BLaER1 (cell line): ENCODE data around the gene CACNB3.
A peak's percentile ranks its signal among the peaks of the same experiment; 100 is the strongest.
"Not testable (repeated sequence)": the region's sequence is repeated elsewhere in the genome, so short reads cannot be mapped to it uniquely, and the experiment has no call there.

ENCODE experiments used
- H3K27ac ChIP-seq: shearing (Covaris generic); formaldehyde crosslinking; 2 replicates; pipeline ENCODE4 v1.8.1; 2022
- H3K27me3 ChIP-seq: shearing (Covaris generic); formaldehyde crosslinking; 2 replicates; pipeline ENCODE4 v1.8.1; 2022
- H3K36me3 ChIP-seq: shearing (Covaris generic); formaldehyde crosslinking; 2 replicates; pipeline ENCODE4 v1.8.1; 2022
- H3K4me1 ChIP-seq: shearing (Covaris generic); formaldehyde crosslinking; 2 replicates; pipeline ENCODE4 v1.8.1; 2022
- H3K4me2 ChIP-seq: shearing (Covaris generic); formaldehyde crosslinking; 2 replicates; pipeline ENCODE4 v1.8.1; 2022
- H3K4me3 ChIP-seq: shearing (Covaris generic); formaldehyde crosslinking; 2 replicates; pipeline ENCODE4 v1.8.1; 2022
- H3K9ac ChIP-seq: shearing (Covaris generic); formaldehyde crosslinking; 2 replicates; pipeline ENCODE4 v1.8.1; 2022
- H3K9me3 ChIP-seq: shearing (Covaris generic); formaldehyde crosslinking; 2 replicates; pipeline ENCODE4 v1.8.1; 2022
- H4K20me1 ChIP-seq: shearing (Covaris generic); formaldehyde crosslinking; 2 replicates; pipeline ENCODE4 v1.8.1; 2022
- Cebpa-rat ChIP-seq: shearing (Covaris generic); IDR thresholded peaks from 2 replicates; pipeline ENCODE4 v1.8.1; 2022

The CACNB3 gene

GRCh38 chr12:48861111-48861510 lies 42.8 kb downstream of the CACNB3 start:
- no peak overlapping the region for H3K9ac ChIP-seq
- H4K20me1 ChIP-seq, result no peaks in the 10 kb centered on the region
- no peak for TF ChIP-seq Cebpa-rat
- H3K27ac ChIP-seq, result no peak overlapping the region
- peaks cover 21% of the 10 kb centered on the region for H3K36me3 ChIP-seq
- peaks cover 38% of the 10 kb centered on the region for H3K27me3 ChIP-seq
- no peak overlapping the region for H3K4me3 ChIP-seq
- H3K4me2 ChIP-seq, result no peak overlapping the region
- no peaks in the 10 kb centered on the region for H3K9me3 ChIP-seq
- H3K4me1 ChIP-seq, result peaks cover 41% of the 10 kb centered on the region

GRCh38 chr12:48862760-48863159 lies 44.5 kb downstream of the CACNB3 start:
- Histone ChIP-seq H3K27me3 (peaks cover 38% of the 10 kb centered on the region), H3K36me3 (peaks cover 21% of the 10 kb centered on the region), H3K4me2 (no peak overlapping the region), H4K20me1 (no peaks in the 10 kb centered on the region), H3K4me1 (peaks cover 31% of the 10 kb centered on the region), H3K9me3 (no peaks in the 10 kb centered on the region), H3K9ac (no peak overlapping the region), H3K27ac (no peak overlapping the region), H3K4me3 (no peak overlapping the region)
- no peak for TF ChIP-seq Cebpa-rat

GRCh38 chr12:48863291-48863690 lies 45.0 kb downstream of the CACNB3 start:
- Histone ChIP-seq H3K27ac (no peak overlapping the region), H3K4me1 (peaks cover 25% of the 10 kb centered on the region), H3K27me3 (peaks cover 38% of the 10 kb centered on the region), H3K36me3 (peaks cover 21% of the 10 kb centered on the region), H3K4me2 (no peak overlapping the region), H3K4me3 (no peak overlapping the region), H4K20me1 (no peaks in the 10 kb centered on the region), H3K9me3 (no peaks in the 10 kb centered on the region), H3K9ac (no peak overlapping the region)
- no peak for TF ChIP-seq Cebpa-rat

GRCh38 chr12:48865281-48866051 lies 47.2 kb downstream of the CACNB3 start, which contains the start of gene RND1:
Gene RND1, minus strand, starts transcription at chr12:48865870. Its CDS starts 103 bp downstream, at chr12:48865767.
- no peak within 1 kb of the TSS for H3K27ac ChIP-seq
- H3K36me3 ChIP-seq, result peaks cover 11% of the 10 kb centered on the region
- peak within 1 kb of the TSS; percentile 69 for H3K4me3 ChIP-seq
- peaks cover 24% of the 10 kb centered on the region for H3K4me1 ChIP-seq
- peak within 1 kb of the TSS; percentile 84 for H3K4me2 ChIP-seq
- TF ChIP-seq Cebpa-rat, result no peak
- no peaks in the 10 kb centered on the region for H4K20me1 ChIP-seq
- H3K9ac ChIP-seq, result no peak within 1 kb of the TSS
- H3K9me3 ChIP-seq, result no peaks in the 10 kb centered on the region
- H3K27me3 ChIP-seq, result peaks cover 38% of the 10 kb centered on the region

- H3K36me3 ChIP-seq, result peaks cover 7% of the 10 kb centered on the region; the same call in 1 of the 2 replicates
- H3K4me3 ChIP-seq, result peak overlapping the region; percentile 69
- peak overlapping the region; percentile 84 for H3K4me2 ChIP-seq
- no peaks in the 10 kb centered on the region for H4K20me1 ChIP-seq
- TF ChIP-seq Cebpa-rat, result no peak
- no peak overlapping the region for H3K9ac ChIP-seq
- H3K27me3 ChIP-seq, result peaks cover 38% of the 10 kb centered on the region
- H3K4me1 ChIP-seq, result peaks cover 24% of the 10 kb centered on the region
- no peaks in the 10 kb centered on the region for H3K9me3 ChIP-seq
- no peak overlapping the region for H3K27ac ChIP-seq
These were observed 47.9 kb downstream of the CACNB3 start for GRCh38 chr12:48866052-48866711.

DNA sequence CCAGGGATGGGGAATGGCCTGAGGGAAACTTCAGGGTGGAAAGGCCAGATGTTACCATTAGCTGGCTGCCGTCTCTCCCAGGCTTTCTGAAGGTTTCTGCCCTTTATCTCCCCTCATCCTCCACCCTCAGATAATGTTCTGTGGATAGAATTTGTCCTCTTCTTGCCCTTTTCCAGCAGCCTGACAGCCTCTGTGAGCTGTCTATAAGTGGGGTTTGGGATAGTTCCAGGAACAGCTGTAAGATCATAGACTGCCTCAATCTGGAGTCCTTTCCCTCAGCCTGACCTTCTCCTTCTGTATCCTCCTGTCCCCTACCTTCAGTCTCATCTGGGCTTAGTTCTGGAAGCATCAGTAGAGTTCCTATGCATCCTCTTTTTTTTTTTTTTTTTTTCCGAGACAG lies 50.2 kb downstream of the CACNB3 start:
- Histone ChIP-seq H3K4me1 (peaks cover 24% of the 10 kb centered on the region), H3K27ac (no peak overlapping the region), H3K4me3 (no peak overlapping the region), H4K20me1 (no peaks in the 10 kb centered on the region), H3K36me3 (no peaks in the 10 kb centered on the region), H3K9me3 (no peaks in the 10 kb centered on the region), H3K4me2 (no peak overlapping the region), H3K27me3 (peaks cover 26% of the 10 kb centered on the region), H3K9ac (no peak overlapping the region)
- no peak for TF ChIP-seq Cebpa-rat

DNA sequence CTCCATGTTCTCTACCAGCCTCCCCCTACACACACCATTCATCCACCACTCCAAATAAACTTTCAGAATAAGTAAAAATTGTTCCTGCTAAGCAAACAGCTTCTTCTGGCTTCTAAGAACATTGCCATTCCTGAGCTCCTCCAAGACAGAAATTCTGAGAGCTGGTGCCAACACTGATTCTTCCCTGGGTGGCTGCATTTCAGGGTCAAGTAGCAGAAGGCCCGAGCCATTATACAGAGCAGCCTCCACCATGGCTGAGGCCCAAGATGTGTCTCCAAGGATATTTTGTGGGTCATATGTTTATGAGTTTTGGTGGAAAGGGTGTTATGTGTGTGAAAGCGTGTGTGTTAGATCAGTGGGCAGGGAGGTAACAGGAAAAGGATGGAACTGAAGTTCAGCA lies 50.9 kb downstream of the CACNB3 start:
- TF ChIP-seq Cebpa-rat, result no peak
- no peak overlapping the region for H3K27ac ChIP-seq
- no peaks in the 10 kb centered on the region for H3K9me3 ChIP-seq
- H3K4me3 ChIP-seq, result no peak overlapping the region
- peaks cover 19% of the 10 kb centered on the region for H3K4me1 ChIP-seq
- H3K4me2 ChIP-seq, result no peak overlapping the region
- no peak overlapping the region for H3K9ac ChIP-seq
- H3K27me3 ChIP-seq, result peaks cover 19% of the 10 kb centered on the region
- H3K36me3 ChIP-seq, result no peaks in the 10 kb centered on the region
- H4K20me1 ChIP-seq, result no peaks in the 10 kb centered on the region

GRCh38 chr12:48873096-48873495 lies 54.8 kb downstream of the CACNB3 start:
- Histone ChIP-seq H3K9ac (no peak overlapping the region), H3K27ac (no peak overlapping the region), H3K4me1 (no peaks in the 10 kb centered on the region), H3K4me2 (no peak overlapping the region), H3K9me3 (no peaks in the 10 kb centered on the region), H3K4me3 (no peak overlapping the region), H4K20me1 (no peaks in the 10 kb centered on the region), H3K36me3 (no peaks in the 10 kb centered on the region), H3K27me3 (no peaks in the 10 kb centered on the region)
- no peak for TF ChIP-seq Cebpa-rat

GRCh38 chr12:48873534-48873933 lies 55.2 kb downstream of the CACNB3 start:
- not testable (repeated sequence) for H3K4me2 ChIP-seq, H3K4me3 ChIP-seq, H4K20me1 ChIP-seq, H3K9me3 ChIP-seq, H3K4me1 ChIP-seq, H3K9ac ChIP-seq, H3K27me3 ChIP-seq, H3K36me3 ChIP-seq, H3K27ac ChIP-seq

- Histone ChIP-seq H3K27me3 (peaks cover 12% of the 10 kb centered on the region; the same call in 1 of the 2 replicates), H4K20me1 (no peaks in the 10 kb centered on the region), H3K4me3 (no peak overlapping the region), H3K4me1 (no peaks in the 10 kb centered on the region), H3K9ac (no peak overlapping the region), H3K4me2 (no peak overlapping the region), H3K36me3 (no peaks in the 10 kb centered on the region), H3K9me3 (no peaks in the 10 kb centered on the region), H3K27ac (no peak overlapping the region)
- no peak for TF ChIP-seq Cebpa-rat
These were observed 57.7 kb downstream of the CACNB3 start for GRCh38 chr12:48875944-48876515.
